Nephron progenitor cell (in vitro differentiated cells): Measurements from ENCODE around the gene STUM.

Experiments used
- DNase-seq: peaks from one replicate; pipeline ENCODE4 v3.0.0; 2021
- H3K27ac Mint-ChIP-seq: 2 replicates; pipeline ENCODE4 v1.8.0; 2021; ENCODE audit warnings: mild to moderate bottlenecking, moderate library complexity, mixed read lengths
- H3K27me3 Mint-ChIP-seq: 2 replicates; pipeline ENCODE4 v1.8.0; 2021; ENCODE audit warnings: mild to moderate bottlenecking, low read depth, mixed read lengths; ENCODE audit not compliant: poor library complexity
- H3K36me3 Mint-ChIP-seq: 2 replicates; pipeline ENCODE4 v1.8.0; 2021; ENCODE audit warnings: low read depth, mixed read lengths
- H3K4me1 Mint-ChIP-seq: 2 replicates; pipeline ENCODE4 v1.8.0; 2021; ENCODE audit warnings: mixed read lengths
- H3K4me3 Mint-ChIP-seq: 2 replicates; pipeline ENCODE4 v1.8.0; 2021; ENCODE audit warnings: mild to moderate bottlenecking, moderate library complexity, mixed read lengths
- H3K9me3 Mint-ChIP-seq: 2 replicates; pipeline ENCODE4 v1.8.0; 2021; ENCODE audit warnings: mild to moderate bottlenecking, moderate library complexity, mixed read lengths
- CTCF ChIP-seq: fragments of 200-600 bp; sonication (generic); IDR thresholded peaks from 2 replicates; pipeline ENCODE4 v1.5.0; 2021; ENCODE audit warnings: antibody characterized with exemption

STUM gene

DNA sequence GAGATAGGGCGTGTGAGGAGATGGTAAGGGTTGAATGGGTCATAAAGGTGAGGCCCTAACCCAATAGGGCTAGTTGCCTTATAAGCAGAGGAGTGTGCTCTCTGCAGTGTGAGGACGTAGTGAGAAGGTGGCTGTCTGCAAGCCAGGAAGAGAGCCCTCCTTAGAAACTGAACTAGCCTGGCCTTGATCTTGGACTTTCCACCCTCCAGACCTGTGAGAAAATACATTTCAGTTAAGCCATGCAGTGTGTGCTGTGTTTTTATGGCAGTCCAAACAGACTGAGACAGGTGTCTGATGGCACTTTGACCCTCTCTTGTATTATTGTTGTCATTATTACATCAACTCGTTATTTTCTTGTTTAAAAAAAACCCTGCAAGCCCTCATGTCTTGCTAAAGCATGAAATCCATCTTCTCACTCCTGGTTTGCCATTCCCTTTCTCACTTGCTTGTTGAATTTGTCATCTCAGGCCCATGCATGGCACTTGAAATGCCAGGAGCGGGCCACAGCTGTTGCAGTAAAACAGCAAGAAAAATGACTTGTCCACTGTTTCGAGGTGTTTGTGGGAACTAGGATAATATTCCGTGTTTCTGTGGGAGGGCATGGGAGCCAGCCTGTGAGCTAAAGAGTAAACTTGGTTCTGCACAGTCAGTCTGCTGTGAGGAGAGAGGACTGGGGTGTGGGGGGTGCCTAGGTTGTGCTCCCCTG, 78.6 kb downstream of the STUM start:
- Mint-ChIP-seq H3K36me3 (no peaks in the 10 kb centered on the region), H3K27me3 (peaks cover 32% of the 10 kb centered on the region), H3K27ac (peak overlapping the region; percentile 59), H3K4me3 (no peak overlapping the region), H3K4me1 (peaks cover 21% of the 10 kb centered on the region), H3K9me3 (peaks cover 3% of the 10 kb centered on the region)
- no peak for DNase-seq
- no peak for TF ChIP-seq CTCF

- DNase-seq = no peak
- peaks cover 32% of the 10 kb centered on the region for H3K27me3 Mint-ChIP-seq
- H3K9me3 Mint-ChIP-seq = no peaks in the 10 kb centered on the region
- H3K4me1 Mint-ChIP-seq = peaks cover 30% of the 10 kb centered on the region
- H3K27ac Mint-ChIP-seq = no peak overlapping the region
- H3K4me3 Mint-ChIP-seq = no peak overlapping the region
- TF ChIP-seq CTCF = no peak
- H3K36me3 Mint-ChIP-seq = no peaks in the 10 kb centered on the region
Observed at GRCh38 chr1:226627924-226628611, 79.5 kb downstream of the STUM start.

GRCh38 chr1:226628612-226629155, 80.1 kb downstream of the STUM start:
- no peaks in the 10 kb centered on the region for H3K36me3 Mint-ChIP-seq
- DNase-seq = no peak
- TF ChIP-seq CTCF = no peak
- H3K4me3 Mint-ChIP-seq = no peak overlapping the region
- H3K9me3 Mint-ChIP-seq = no peaks in the 10 kb centered on the region
- H3K4me1 Mint-ChIP-seq = peaks cover 33% of the 10 kb centered on the region
- H3K27me3 Mint-ChIP-seq = peaks cover 29% of the 10 kb centered on the region
- no peak overlapping the region for H3K27ac Mint-ChIP-seq

GRCh38 chr1:226629210-226629895, 80.8 kb downstream of the STUM start:
- DNase-seq = no peak
- Mint-ChIP-seq H3K36me3 (no peaks in the 10 kb centered on the region), H3K27ac (peak overlapping the region; percentile 39), H3K4me1 (peaks cover 35% of the 10 kb centered on the region), H3K9me3 (no peaks in the 10 kb centered on the region), H3K4me3 (no peak overlapping the region), H3K27me3 (peaks cover 29% of the 10 kb centered on the region)
- TF ChIP-seq CTCF = no peak

DNA sequence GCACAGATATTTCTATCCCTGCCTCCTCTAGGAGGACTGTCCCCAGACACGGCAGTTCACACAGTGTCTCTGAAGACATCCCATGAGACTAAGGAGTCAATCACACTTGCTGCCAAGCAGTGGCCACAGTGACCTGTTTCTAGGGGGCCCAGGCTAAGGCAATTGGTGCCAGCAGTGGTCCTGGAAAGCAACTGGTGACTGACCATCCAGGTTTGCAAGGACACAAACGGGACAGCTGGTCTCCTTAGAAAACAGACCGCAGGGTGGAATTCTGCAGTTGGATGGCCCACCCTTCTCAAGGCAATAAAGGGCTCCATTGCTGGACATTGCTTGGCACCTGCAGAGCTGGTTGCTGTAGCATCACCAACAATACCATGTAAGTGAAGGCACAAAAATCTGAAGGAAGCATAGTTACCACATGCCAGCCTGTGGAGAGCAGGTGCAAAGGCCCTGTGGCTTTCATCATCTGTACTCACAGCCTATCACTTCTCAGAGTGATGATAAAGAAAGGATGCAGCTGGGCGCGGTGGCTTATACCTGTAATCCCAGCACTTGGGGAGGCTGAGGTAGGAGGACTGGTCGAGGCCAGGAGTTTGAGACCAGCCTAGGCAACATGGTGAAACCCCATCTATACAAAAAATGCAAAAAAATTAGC, 81.5 kb downstream of the STUM start:
- TF ChIP-seq CTCF = no peak
- Mint-ChIP-seq H3K4me3 (no peak overlapping the region), H3K36me3 (no peaks in the 10 kb centered on the region), H3K27ac (no peak overlapping the region), H3K27me3 (peaks cover 30% of the 10 kb centered on the region), H3K4me1 (peaks cover 38% of the 10 kb centered on the region), H3K9me3 (no peaks in the 10 kb centered on the region)
- no peak for DNase-seq
